GM23248 (cell line): Measurements from ENCODE around the gene USP34. TPM values are rescaled to one million over a fixed set of nuclear protein-coding genes. Genes with fewer than 3 reads are reported as not detected.
A peak's percentile ranks its signal among the peaks of the same experiment; 100 is the strongest.

Source experiments
- DNase-seq: peaks from one replicate; pipeline ENCODE4 v3.0.0-alpha.2; 2015
- H2AFZ ChIP-seq: fragments of 200-600 bp; sonication (generic); 2 replicates; pipeline ENCODE4 v1.6.1; 2016; ENCODE audit warnings: antibody characterized with exemption
- H3F3A ChIP-seq: fragments of 200-600 bp; sonication (generic); 2 replicates; pipeline ENCODE4 v1.6.1; 2016; ENCODE audit warnings: mild to moderate bottlenecking, antibody characterized with exemption, mixed run types; ENCODE audit not compliant: insufficient read depth
- H3K27ac ChIP-seq: fragments of 200-600 bp; sonication (generic); 2 replicates; pipeline ENCODE4 v1.5.1; 2016; ENCODE audit warnings: mild to moderate bottlenecking
- H3K27me3 ChIP-seq: fragments of 200-600 bp; sonication (generic); replicated peaks from 2 replicates; pipeline ENCODE4 v1.6.1; 2016; ENCODE audit warnings: mild to moderate bottlenecking; ENCODE audit not compliant: insufficient read depth
- H3K36me3 ChIP-seq: fragments of 200-600 bp; sonication (generic); 2 replicates; pipeline ENCODE4 v1.6.1; 2016; ENCODE audit warnings: low read depth, mild to moderate bottlenecking
- H3K4me1 ChIP-seq: fragments of 200-600 bp; sonication (generic); 2 replicates; pipeline ENCODE4 v1.6.1; 2016; ENCODE audit warnings: mild to moderate bottlenecking; ENCODE audit not compliant: insufficient read depth
- H3K4me2 ChIP-seq: fragments of 200-600 bp; sonication (generic); one replicate; pipeline ENCODE4 v1.6.1; 2016; ENCODE audit warnings: mild to moderate bottlenecking; ENCODE audit not compliant: unreplicated experiment
- H3K4me3 ChIP-seq: fragments of 200-600 bp; sonication (generic); 2 replicates; pipeline ENCODE4 v1.5.1; 2016; ENCODE audit warnings: mild to moderate bottlenecking
- H3K79me2 ChIP-seq: fragments of 200-600 bp; sonication (generic); 2 replicates; pipeline ENCODE4 v1.6.1; 2016; ENCODE audit warnings: mild to moderate bottlenecking; ENCODE audit not compliant: insufficient read depth
- H3K9ac ChIP-seq: fragments of 200-600 bp; sonication (generic); 2 replicates; pipeline ENCODE4 v1.6.1; 2016; ENCODE audit warnings: mild to moderate bottlenecking
- H3K9me2 ChIP-seq: fragments of 200-600 bp; sonication (generic); 2 replicates; pipeline ENCODE4 v1.6.1; 2016; ENCODE audit warnings: mixed run types, mild to moderate bottlenecking, moderate library complexity; ENCODE audit not compliant: insufficient read depth
- H3K9me3 ChIP-seq: fragments of 200-600 bp; sonication (generic); one replicate; pipeline ENCODE4 v1.6.1; 2017; ENCODE audit warnings: low read depth
- H4K20me1 ChIP-seq: fragments of 200-600 bp; sonication (generic); 2 replicates; pipeline ENCODE4 v1.6.0; 2016; ENCODE audit not compliant: insufficient read depth
- EZH2 ChIP-seq: fragments of 200-600 bp; sonication (generic); IDR thresholded peaks from 2 replicates; pipeline ENCODE4 v1.6.1; 2018; ENCODE audit warnings: antibody characterized with exemption, mild to moderate bottlenecking; ENCODE audit not compliant: insufficient read depth, poor library complexity, severe bottlenecking
- EZH2phosphoT487 ChIP-seq: fragments of 200-600 bp; sonication (generic); IDR thresholded peaks from 2 replicates; pipeline ENCODE4 v1.6.1; 2018; ENCODE audit warnings: antibody characterized with exemption, moderate library complexity, mild to moderate bottlenecking, low read depth; ENCODE audit not compliant: insufficient read depth
- WGBS, 2 experiments: methylation state at CpG; one replicate each; pipeline ENCODE4 v1.1.6; 2015 to 2017; ENCODE audit warnings: low lambda C conversion rate in 2 of 2, low coverage in 1 of 2; ENCODE audit errors: missing lambda C conversion rate in 2 of 2; 5-methylcytosine and 5-hydroxymethylcytosine counted together
- in situ Hi-C: fragments of 300-500 bp; cut with MboI; formaldehyde crosslinking; loops from 2 replicates; pipeline ENCODE4 v1.15.0; 2020
- polyA plus RNA-seq: library from polyadenylated mRNA; unstranded; fragments of >200 nt; fragmentation: Nextera tagmentation; extraction: Ambion mirVana; gene quantifications from 2 replicates; pipeline ENCODE4 v1.2.1, GENCODE V29; 2016
- total RNA-seq: library from RNA; depleted of rRNA; stranded (reverse); fragments of >200 nt; shearing (Covaris generic); gene quantifications from 2 replicates; pipeline ENCODE4 v1.2.3, GENCODE V29; 2014

USP34 gene
- total and polyA plus RNA-seq, 2 experiments from 2014 or later = 34.5 to 77.6 TPM

DNA sequence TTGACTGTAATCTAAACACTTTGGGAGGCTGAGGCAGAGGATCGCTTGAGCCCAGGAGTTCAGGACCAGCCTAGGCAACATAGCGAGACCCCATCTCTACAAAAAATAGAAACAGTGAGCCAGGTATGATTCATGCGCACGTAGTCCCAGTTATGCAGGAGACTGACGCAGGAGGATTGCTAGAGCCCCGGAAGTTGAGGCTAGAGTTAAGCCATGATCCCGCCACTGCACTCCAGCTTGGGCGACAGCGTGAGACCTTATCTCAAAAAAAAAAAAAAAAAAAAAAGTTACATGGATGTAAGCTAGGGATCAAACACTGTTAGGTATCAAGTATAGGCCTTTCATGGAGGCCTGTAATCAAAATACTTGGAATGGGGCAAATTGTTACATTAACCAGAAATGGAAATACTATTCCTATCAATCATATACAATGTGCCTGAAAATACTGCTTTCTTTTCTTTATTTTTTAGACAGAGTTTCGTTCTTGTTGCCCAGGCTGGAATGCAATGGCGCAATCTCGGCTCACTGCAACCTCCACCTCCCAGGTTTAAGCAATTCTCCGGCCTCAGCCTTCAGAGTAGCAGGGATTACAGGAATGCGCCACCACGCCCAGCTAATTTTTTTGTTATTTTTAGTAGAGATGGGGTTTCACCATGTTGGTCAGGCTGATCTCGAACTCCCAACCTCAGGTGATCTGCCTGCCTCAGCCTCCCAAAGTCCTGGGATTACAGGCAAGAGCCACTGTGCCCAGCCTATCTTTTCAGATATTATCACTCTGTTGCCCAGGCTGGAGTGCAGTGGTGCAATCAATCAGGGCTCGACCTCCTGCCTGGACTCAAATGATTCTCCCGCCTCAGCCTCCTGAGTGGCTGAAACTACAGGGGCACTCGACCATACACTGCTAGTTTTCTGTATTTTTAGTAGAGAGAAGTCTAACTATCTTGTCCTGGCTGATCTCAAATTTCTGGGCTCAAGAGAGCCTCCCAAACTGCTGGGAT, 40.1 kb upstream of the USP34 start:
- H3K4me3 ChIP-seq = no peak overlapping the region
- in situ Hi-C loops = no loop called here
- no peak overlapping the region for H2AFZ ChIP-seq
- no peak overlapping the region for H3K4me2 ChIP-seq
- H3K27ac ChIP-seq = no peak overlapping the region
- H3K9ac ChIP-seq = no peak overlapping the region
- no peaks in the 10 kb centered on the region for H4K20me1 ChIP-seq
- H3K36me3 ChIP-seq = peaks cover 44% of the 10 kb centered on the region
- no peaks in the 10 kb centered on the region for H3K27me3 ChIP-seq
- DNase-seq = no peak
- TF ChIP-seq EZH2phosphoT487 (no peak), EZH2 (no peak)
- no peaks in the 10 kb centered on the region for H3F3A ChIP-seq
- H3K79me2 ChIP-seq = peaks cover 100% of the 10 kb centered on the region
- H3K9me3 ChIP-seq = no peaks in the 10 kb centered on the region
- WGBS, 2 experiments = 91 to 93% methylated on average over 19 of the region's 19 CpGs
- no peaks in the 10 kb centered on the region for H3K4me1 ChIP-seq
- no peaks in the 10 kb centered on the region for H3K9me2 ChIP-seq

DNA sequence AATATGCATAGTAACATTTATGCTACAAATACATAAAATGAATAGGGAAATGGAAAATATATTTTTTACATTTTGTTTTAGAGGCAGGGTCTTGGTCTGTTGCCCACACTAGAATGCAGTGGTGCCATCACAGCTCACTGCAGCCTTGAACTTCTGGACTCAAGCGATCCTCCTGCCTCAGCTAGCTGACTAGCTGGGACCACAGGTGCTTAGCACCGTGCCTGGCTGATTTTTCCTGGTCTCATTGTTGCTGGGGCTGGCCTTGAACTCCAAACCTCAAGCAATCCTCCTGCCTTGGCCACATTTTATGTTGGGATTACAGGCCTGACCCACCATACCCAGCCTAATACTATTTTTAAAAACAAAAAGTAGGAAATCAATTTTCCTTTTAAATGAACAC, 34.1 kb upstream of the USP34 start:
- Histone ChIP-seq H3K79me2 (peaks cover 98% of the 10 kb centered on the region), H3K4me1 (no peaks in the 10 kb centered on the region), H3K9me3 (no peaks in the 10 kb centered on the region), H3K9ac (no peak overlapping the region), H3K27me3 (no peaks in the 10 kb centered on the region), H3K4me3 (no peak overlapping the region), H2AFZ (no peak overlapping the region), H3K36me3 (peaks cover 48% of the 10 kb centered on the region), H3K4me2 (no peak overlapping the region), H3K9me2 (no peaks in the 10 kb centered on the region), H3F3A (0 out of 2 replicates have a peak, but pooled peaks cover 8% of the 10 kb centered on the region), H3K27ac (no peak overlapping the region), H4K20me1 (no peaks in the 10 kb centered on the region)
- in situ Hi-C loops = no loop called here
- 97 to 98% methylated on average over 2 of the region's 2 CpGs for WGBS, 2 experiments
- TF ChIP-seq EZH2phosphoT487 = no peak
- no peak for TF ChIP-seq EZH2
- no peak for DNase-seq

DNA sequence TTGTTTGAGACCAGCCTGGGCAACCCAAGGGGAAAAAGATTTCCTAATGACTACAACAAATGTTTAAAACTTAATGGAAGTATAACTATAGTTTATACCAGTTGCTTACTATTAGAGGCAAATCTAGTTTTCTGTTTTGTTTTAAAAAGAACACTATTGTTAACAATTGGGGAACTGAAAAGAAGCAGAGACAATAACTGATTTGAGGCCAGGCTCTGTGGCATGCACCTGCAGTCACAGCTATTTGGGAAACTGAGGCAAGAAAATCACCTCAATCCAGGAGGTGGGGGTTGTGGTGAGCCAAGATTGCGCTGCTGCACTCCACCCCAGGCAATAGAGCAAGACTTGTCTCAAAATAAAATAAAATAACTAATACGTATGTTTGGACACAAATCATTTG, 28.2 kb upstream of the USP34 start:
- H2AFZ ChIP-seq = no peak overlapping the region
- no peak for DNase-seq
- in situ Hi-C loops = no loop called here
- 94 to 100% methylated on average over 2 of the region's 2 CpGs for WGBS, 2 experiments
- peaks cover 8% of the 10 kb centered on the region; the same call in 1 of the 2 replicates for H3F3A ChIP-seq
- no peak overlapping the region for H3K27ac ChIP-seq
- no peaks in the 10 kb centered on the region for H3K9me2 ChIP-seq
- no peak overlapping the region for H3K4me3 ChIP-seq
- no peaks in the 10 kb centered on the region for H3K27me3 ChIP-seq
- H3K9ac ChIP-seq = no peak overlapping the region
- peaks cover 72% of the 10 kb centered on the region for H3K36me3 ChIP-seq
- H4K20me1 ChIP-seq = no peaks in the 10 kb centered on the region
- peaks cover 90% of the 10 kb centered on the region for H3K79me2 ChIP-seq
- TF ChIP-seq EZH2phosphoT487 (no peak), EZH2 (no peak)
- H3K9me3 ChIP-seq = no peaks in the 10 kb centered on the region
- no peaks in the 10 kb centered on the region for H3K4me1 ChIP-seq
- no peak overlapping the region for H3K4me2 ChIP-seq

DNA sequence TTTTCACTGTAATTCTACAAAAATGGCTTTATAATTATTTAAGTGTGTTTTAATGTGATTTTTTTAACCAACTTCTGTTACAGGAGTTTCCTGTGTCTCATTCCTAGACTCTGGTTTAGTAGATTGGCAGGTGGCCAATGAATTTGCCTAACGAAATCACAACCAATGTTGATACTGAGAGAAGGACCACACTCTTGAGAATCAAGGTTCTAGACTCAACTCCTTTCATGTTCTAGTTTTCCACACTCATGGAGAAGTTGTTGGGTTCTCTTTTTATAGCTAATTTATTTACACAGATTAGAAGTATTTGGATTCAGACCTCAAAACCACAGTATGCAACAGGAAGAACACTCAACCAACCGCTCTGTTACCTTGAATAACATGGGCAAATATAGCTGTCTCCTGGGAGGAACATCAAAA, 22.6 kb upstream of the USP34 start:
- Histone ChIP-seq H3K36me3 (peaks cover 77% of the 10 kb centered on the region), H3K4me2 (no peak overlapping the region), H4K20me1 (no peaks in the 10 kb centered on the region), H3K79me2 (peaks cover 83% of the 10 kb centered on the region), H3K4me3 (no peak overlapping the region), H3F3A (peaks cover under 1% of the 10 kb centered on the region; the same call in 1 of the 2 replicates), H3K27me3 (no peaks in the 10 kb centered on the region), H3K9me3 (no peaks in the 10 kb centered on the region), H3K4me1 (peaks cover 6% of the 10 kb centered on the region; the same call in 1 of the 2 replicates), H2AFZ (no peak overlapping the region), H3K9me2 (no peaks in the 10 kb centered on the region), H3K9ac (no peak overlapping the region), H3K27ac (peak overlapping the region; percentile 25)
- WGBS, 2 experiments = 69 to 81% methylated on average over 2 of the region's 2 CpGs
- in situ Hi-C loops = no loop called here
- peak; percentile 52 for DNase-seq
- TF ChIP-seq EZH2 (no peak), EZH2phosphoT487 (no peak)
